HG02852 (cell line): ENCODE data around the gene HSD17B13.
A peak's percentile ranks its signal among the peaks of the same experiment; 100 is the strongest.
"Not testable (repeated sequence)": the region's sequence is repeated elsewhere in the genome, so short reads cannot be mapped to it uniquely, and the experiment has no call there.

Experiments
- ATAC-seq: cut with Tn5 transposase; IDR thresholded peaks from one replicate; pipeline ENCODE4 v1.9.1; 2021; ENCODE audit warnings: mild to moderate bottlenecking, moderate library complexity; ENCODE audit not compliant: unreplicated experiment

The HSD17B13 gene

GRCh38 chr4:87317527-87317926 is 5.2 kb downstream of the HSD17B13 start:
- ATAC-seq, result no peak

GRCh38 chr4:87316961-87317360 is 5.7 kb downstream of the HSD17B13 start:
- ATAC-seq, result no peak

- ATAC-seq, result not testable (repeated sequence)
Observed at GRCh38 chr4:87315000-87315399, 7.7 kb downstream of the HSD17B13 start.

GRCh38 chr4:87313756-87314155 is 8.9 kb downstream of the HSD17B13 start:
- no peak for ATAC-seq

- ATAC-seq, result no peak
Observed at GRCh38 chr4:87311684-87312083, 11.0 kb downstream of the HSD17B13 start.

- ATAC-seq, result no peak
Observed at GRCh38 chr4:87310691-87311335, 11.9 kb downstream of the HSD17B13 start.

GRCh38 chr4:87309625-87310024 is 13.1 kb downstream of the HSD17B13 start:
- ATAC-seq, result no peak

- peak; percentile 80 for ATAC-seq
Observed at GRCh38 chr4:87306056-87306455, 16.6 kb downstream of the HSD17B13 start.

- ATAC-seq, result no peak
Observed at GRCh38 chr4:87305562-87305961, 17.1 kb downstream of the HSD17B13 start.

GRCh38 chr4:87304745-87305432 is 17.8 kb downstream of the HSD17B13 start:
- ATAC-seq, result no peak

GRCh38 chr4:87299898-87300297 is 22.8 kb downstream of the HSD17B13 start:
- ATAC-seq, result no peak

- ATAC-seq, result no peak
Observed at GRCh38 chr4:87298362-87298761, 24.3 kb downstream of the HSD17B13 start.

- ATAC-seq, result not testable (repeated sequence)
Observed at GRCh38 chr4:87294911-87295310, 27.8 kb downstream of the HSD17B13 start.

GRCh38 chr4:87293889-87294288 is 28.8 kb downstream of the HSD17B13 start:
- ATAC-seq, result not testable (repeated sequence)

- ATAC-seq, result no peak
Observed at GRCh38 chr4:87286970-87287369, 35.7 kb downstream of the HSD17B13 start.

- ATAC-seq, result not testable (repeated sequence)
Observed at GRCh38 chr4:87284268-87284667, 38.4 kb downstream of the HSD17B13 start.

- ATAC-seq, result no peak
Observed at GRCh38 chr4:87283151-87283550, 39.5 kb downstream of the HSD17B13 start.

GRCh38 chr4:87281603-87282002 is 41.1 kb downstream of the HSD17B13 start:
- no peak for ATAC-seq

- no peak for ATAC-seq
Observed at GRCh38 chr4:87278335-87278794, 44.3 kb downstream of the HSD17B13 start.

GRCh38 chr4:87275311-87275710 is 47.4 kb downstream of the HSD17B13 start:
- ATAC-seq, result no peak

GRCh38 chr4:87274803-87275202 is 47.9 kb downstream of the HSD17B13 start:
- ATAC-seq, result no peak

GRCh38 chr4:87274327-87274726 is 48.4 kb downstream of the HSD17B13 start:
- no peak for ATAC-seq
